A549 (cell line): ENCODE data around the gene ABHD12B. TPM values are rescaled to one million over a fixed set of nuclear protein-coding genes. Genes with fewer than 3 reads are reported as not detected.
A peak's percentile ranks its signal among the peaks of the same experiment; 100 is the strongest.

ENCODE experiments used
- ATAC-seq, 2 experiments: fragments of 200-7000 bp in 1 of 2; fragments of >200 bp in 1 of 2; cut with Nextera tagmentation in 1 of 2; cut with Tn5 transposase in 1 of 2; 3 replicates each; pipeline versions ENCODE4 v1.8.0 to v1.9.1; 2018 to 2020; ENCODE audit warnings: mild to moderate bottlenecking in 1 of 2, moderate library complexity in 1 of 2
- CTCF ChIA-PET: fragments of 300-600 bp; sonication (Branson Sonifier 250); formaldehyde crosslinking; extraction: SDS; loops from one replicate; lab custom pipeline; 2021; ENCODE audit warnings: antibody characterized with exemption, inconsistent platforms; lab: Yijun Ruan, JAX
- POLR2A ChIA-PET: fragments of 350-600 bp; formaldehyde crosslinking; extraction: SDS; loops from one replicate; lab custom pipeline; 2021; ENCODE audit warnings: antibody characterized with exemption, inconsistent platforms; lab: Yijun Ruan, JAX
- DNase-seq, 2 experiments: peaks; one replicate each; pipeline versions ENCODE4 v3.0.0 to v3.0.0-alpha.2; 2011 to 2016; ENCODE audit warnings: low read depth in 1 of 2, low spot score in 1 of 2
- FAIRE-seq: peaks from 2 replicates; lab custom pipeline; 2011; peaks lifted over from hg19 to GRCh38; lab: Jason Lieb, UNC
- H3K27ac ChIP-seq, 2 experiments: fragments of >200 bp; sonication (Bioruptor Twin); formaldehyde crosslinking; 3 replicates each; pipeline ENCODE4 v1.5.1; 2016 to 2017
- H3K4me1 ChIP-seq: fragments of >200 bp; sonication (Bioruptor Twin); formaldehyde crosslinking; 3 replicates; pipeline ENCODE4 v1.6.1; 2016
- H3K4me2 ChIP-seq: fragments of >200 bp; sonication (Bioruptor Twin); formaldehyde crosslinking; 3 replicates; pipeline ENCODE4 v1.6.1; 2016
- H3K4me3 ChIP-seq: fragments of >200 bp; sonication (Bioruptor Twin); formaldehyde crosslinking; 3 replicates; pipeline ENCODE4 v1.5.1; 2016
- H3K9me3 ChIP-seq: fragments of >200 bp; sonication (Bioruptor Twin); formaldehyde crosslinking; 3 replicates; pipeline ENCODE4 v1.6.1; 2016
- BHLHE40 ChIP-seq: IDR thresholded peaks from 2 replicates; pipeline ENCODE4 v1.6.1; 2012; ENCODE audit warnings: low read depth, low read length, inconsistent platforms
- ELK1 ChIP-seq: fragments of 150-350 bp; IDR thresholded peaks from 2 replicates; pipeline ENCODE4 v1.6.1; 2014; ENCODE audit warnings: low read depth, mild to moderate bottlenecking, low read length
- EP300 ChIP-seq, 2 experiments: fragments of >200 bp; sonication (Bioruptor Twin); formaldehyde crosslinking; IDR thresholded peaks; 2 replicates in 1 of 2; 3 replicates in 1 of 2; pipeline ENCODE4 v1.6.1; 2016 to 2017
- FOSB ChIP-seq: fragments of 250-450 bp; sonication (Bioruptor Pico); IDR thresholded peaks from 2 replicates; pipeline ENCODE4 v1.5.0; 2020; ENCODE audit warnings: mild to moderate bottlenecking, moderate library complexity
- FOSL2 ChIP-seq, 2 experiments: fragments of 450-650 bp in 1 of 2; fragments of >200 bp in 1 of 2; sonication (Bioruptor Twin) in 1 of 2; formaldehyde crosslinking; IDR thresholded peaks; 2 replicates each; pipeline versions ENCODE4 v1.5.0 to v1.6.1; 2016 to 2020; ENCODE audit warnings: mild to moderate bottlenecking in 1 of 2, moderate library complexity in 1 of 2
- GATA3 ChIP-seq: IDR thresholded peaks from 2 replicates; pipeline ENCODE4 v1.6.1; 2012; ENCODE audit warnings: borderline replicate concordance
- HDAC2 ChIP-seq: fragments of 200-600 bp; sonication (generic); IDR thresholded peaks from 2 replicates; pipeline ENCODE4 v1.6.1; 2016
- HMGXB4 ChIP-seq: fragments of 250-450 bp; sonication (Bioruptor Pico); IDR thresholded peaks from 2 replicates; pipeline ENCODE4 v1.5.0; 2021; ENCODE audit warnings: mild to moderate bottlenecking, moderate library complexity, borderline replicate concordance
- HOXB5 ChIP-seq: fragments of 250-450 bp; sonication (Bioruptor Pico); IDR thresholded peaks from 2 replicates; pipeline ENCODE4 v1.5.0; 2020; ENCODE audit warnings: mild to moderate bottlenecking, moderate library complexity
- JUN ChIP-seq, 2 experiments: fragments of >200 bp; sonication (Bioruptor Twin); formaldehyde crosslinking; IDR thresholded peaks; 2 replicates in 1 of 2; 3 replicates in 1 of 2; pipeline ENCODE4 v1.6.1; 2016 to 2017
- KDM5A ChIP-seq: fragments of 200-600 bp; sonication (generic); IDR thresholded peaks from 2 replicates; pipeline ENCODE4 v1.6.1; 2016; ENCODE audit warnings: antibody characterized with exemption, mild to moderate bottlenecking
- MAX ChIP-seq: IDR thresholded peaks from 2 replicates; pipeline ENCODE4 v1.6.1; 2012
- MYC ChIP-seq: IDR thresholded peaks from 2 replicates; pipeline ENCODE4 v1.6.1; 2012; ENCODE audit warnings: mild to moderate bottlenecking, inconsistent platforms, low read length, improper control_type of control experiment, borderline replicate concordance
- NPAS2 ChIP-seq: fragments of 250-450 bp; sonication (Bioruptor Pico); IDR thresholded peaks from 2 replicates; pipeline ENCODE4 v1.8.0; 2022; ENCODE audit warnings: mild to moderate bottlenecking, moderate library complexity, borderline replicate concordance
- PHF8 ChIP-seq: fragments of 200-600 bp; sonication (generic); IDR thresholded peaks from 2 replicates; pipeline ENCODE4 v1.6.1; 2016; ENCODE audit warnings: low read depth, mild to moderate bottlenecking, antibody characterized with exemption, moderate library complexity, borderline replicate concordance
- POLR2AphosphoS2 ChIP-seq: conservative IDR thresholded peaks from 2 replicates; pipeline ENCODE4 v1.6.1; 2012; ENCODE audit warnings: low read length, improper control_type of control experiment, inconsistent platforms
- RNF2 ChIP-seq: fragments of 200-600 bp; sonication (generic); IDR thresholded peaks from 2 replicates; pipeline ENCODE4 v1.6.1; 2016; ENCODE audit warnings: low read depth, mild to moderate bottlenecking, antibody characterized with exemption, moderate library complexity, borderline replicate concordance
- SREBF2 ChIP-seq: fragments of 450-650 bp; IDR thresholded peaks from 2 replicates; pipeline ENCODE4 v1.6.1; 2014; ENCODE audit warnings: mild to moderate bottlenecking, moderate library complexity
- TP53 ChIP-seq: fragments of 250-450 bp; sonication (Bioruptor Pico); IDR thresholded peaks from 2 replicates; pipeline ENCODE4 v1.5.0; 2021; ENCODE audit warnings: mild to moderate bottlenecking, moderate library complexity
- ZC3H11A ChIP-seq: fragments of 450-650 bp; IDR thresholded peaks from 2 replicates; pipeline ENCODE4 v1.6.1; 2014; ENCODE audit warnings: antibody characterized with exemption, mild to moderate bottlenecking
- ZFP36 ChIP-seq: fragments of 450-650 bp; IDR thresholded peaks from 2 replicates; pipeline ENCODE4 v1.6.1; 2014; ENCODE audit warnings: borderline replicate concordance; ENCODE audit not compliant: partially characterized antibody
- ZNF302 ChIP-seq: fragments of 250-450 bp; sonication (Bioruptor Pico); IDR thresholded peaks from 2 replicates; pipeline ENCODE4 v1.9.0; 2021; ENCODE audit warnings: inconsistent platforms, mild to moderate bottlenecking, moderate library complexity
- WGBS: methylation state at CpG from one replicate; pipeline ENCODE4 v1.1.6; 2017; ENCODE audit errors: missing lambda C conversion rate; 5-methylcytosine and 5-hydroxymethylcytosine counted together
- polyA plus RNA-seq, 4 experiments: library from polyadenylated mRNA; depleted of rRNA in 3 of 4; stranded (reverse); fragments of >200 nt; fragmentation: RNase III in 1 of 4; extraction: RNeasy Plus Mini Kit Qiagen cat#74134 plus additional on column Dnase treatment in 1 of 4; gene quantifications; 2 replicates in 3 of 4; 3 replicates in 1 of 4; pipeline ENCODE4 v1.2.3, GENCODE V29; 2011 to 2017

The ABHD12B gene
- polyA plus RNA-seq, 2 of the 4 experiments (the other 2 are of a cell fraction): not detected

DNA sequence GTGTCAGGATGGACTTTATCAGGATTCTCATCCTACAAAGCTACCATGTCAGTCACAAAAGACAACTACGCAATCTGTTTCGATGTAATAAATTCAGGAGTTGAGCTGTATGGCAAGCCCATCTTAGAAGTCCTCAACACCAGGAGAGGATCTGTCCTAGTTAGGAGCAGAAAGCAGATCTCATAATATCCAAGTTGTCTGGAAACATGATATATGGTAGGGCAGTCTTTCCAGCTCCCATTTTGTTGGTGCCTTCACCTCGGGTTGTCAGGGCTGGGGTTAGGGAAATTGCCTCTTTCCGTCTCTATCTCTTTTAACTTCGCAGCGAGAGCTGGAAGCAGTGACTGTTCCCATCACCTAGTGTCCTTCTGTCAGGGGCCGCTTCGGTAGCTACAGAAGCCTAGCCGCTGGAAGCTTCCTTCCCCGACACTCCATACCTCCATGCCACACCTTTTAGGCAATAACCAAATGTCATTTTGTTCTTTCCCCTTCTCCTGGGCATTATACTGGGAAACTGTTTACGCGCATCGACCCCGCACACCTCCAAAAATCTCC lies 42.3 kb upstream of the ABHD12B start:
- peak overlapping the region in 1 of 2 experiments; percentile 99; a peak in 3 of 6 replicates for H3K27ac ChIP-seq
- H3K4me1 ChIP-seq: peaks cover 16% of the 10 kb centered on the region; the same call in 2 of the 3 replicates
- peak overlapping the region; percentile 76 for H3K4me2 ChIP-seq
- CTCF ChIA-PET: interaction anchor here (0.8 to 7.9 kb wide), 7 partner anchors 10 to 519 kb away, joined by 3 to 57 read pairs (median 3); no protein-coding TSS in a partner anchor
- no peaks in the 10 kb centered on the region for H3K9me3 ChIP-seq
- POLR2A ChIA-PET: interaction anchor here (2.2 kb wide), 1 partner anchor 31 kb away, joined by 6 read pairs; no protein-coding TSS in a partner anchor
- TF ChIP-seq POLR2AphosphoS2: no peak
- TF ChIP-seq ZFP36: no peak
- TF ChIP-seq FOSL2 (IDR thresholded peaks at IDR 0.05): no peak
- TF ChIP-seq FOSL2 (CRISPR knock-in tag; IDR thresholded peaks at IDR 0.05): no peak
- no peak for TF ChIP-seq ZNF302 (CRISPR knock-in tag)
- TF ChIP-seq PHF8: no peak
- TF ChIP-seq HOXB5 (CRISPR knock-in tag): no peak
- no peak for TF ChIP-seq HMGXB4 (CRISPR knock-in tag)
- no peak for TF ChIP-seq HDAC2
- TF ChIP-seq RNF2: no peak
- TF ChIP-seq MYC: no peak
- no peak for TF ChIP-seq TP53 (CRISPR knock-in tag)
- no peak for TF ChIP-seq KDM5A
- no peak for TF ChIP-seq EP300 (IDR thresholded peaks at IDR 0.05)
- no peak for TF ChIP-seq BHLHE40
- TF ChIP-seq SREBF2: no peak
- no peak for TF ChIP-seq ZC3H11A
- no peak for TF ChIP-seq MAX
- TF ChIP-seq ELK1: no peak
- TF ChIP-seq GATA3: no peak
- no peak for TF ChIP-seq FOSB (CRISPR knock-in tag)
- FAIRE-seq (no peak), ATAC-seq (no peak), DNase-seq (no peak)
- H3K4me3 ChIP-seq: peak overlapping the region; percentile 98
- 85% methylated on average over 14 of the region's 14 CpGs for WGBS

DNA sequence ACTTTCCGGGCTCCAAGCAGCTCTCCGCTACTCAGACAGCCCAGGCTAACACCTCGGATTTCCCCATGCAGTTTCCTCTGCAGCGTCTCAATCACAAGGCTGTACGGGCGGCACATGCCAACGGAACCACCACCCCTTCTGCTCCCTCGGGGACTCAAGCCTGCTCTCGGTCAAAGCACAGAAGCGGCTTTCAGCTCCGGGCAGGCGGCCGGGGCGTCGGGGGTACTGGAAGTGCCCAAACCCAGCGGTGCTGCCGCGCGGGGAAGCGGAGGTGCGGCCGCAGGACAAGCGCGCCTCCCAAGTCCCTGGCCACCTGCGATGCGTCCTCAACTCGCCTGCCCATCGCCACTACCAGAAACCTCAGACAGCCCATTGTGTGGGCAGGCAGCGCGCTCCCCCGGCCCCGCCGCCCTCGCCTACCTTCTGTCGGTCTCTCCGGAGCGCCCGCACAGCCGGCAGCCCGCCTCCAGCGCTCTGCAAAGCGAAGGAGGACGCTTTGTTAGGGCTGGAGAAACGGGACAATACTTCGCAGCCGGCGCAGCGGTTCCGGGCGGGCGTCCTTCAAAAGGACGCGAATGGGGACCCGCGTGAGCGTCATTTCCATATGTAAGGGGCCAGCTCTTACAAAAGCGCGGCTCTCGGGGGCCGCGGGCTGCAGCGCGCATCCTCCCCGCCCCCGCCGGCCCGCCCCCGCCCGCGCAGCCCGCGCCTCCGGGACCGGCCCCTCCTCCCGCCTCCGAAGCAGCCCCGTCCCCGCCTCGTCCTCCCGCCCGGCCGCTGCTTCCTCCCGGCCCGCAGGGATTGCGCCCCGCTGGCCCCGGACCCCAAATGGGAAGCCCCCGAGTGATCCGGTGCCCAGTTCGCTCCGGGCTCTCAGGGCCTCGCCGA lies 41.6 kb upstream of the ABHD12B start:
- DNase-seq (peak; percentile 9 to 24), FAIRE-seq (no peak), ATAC-seq (peak; percentile 50 to 55)
- H3K27ac ChIP-seq: peak overlapping the region; percentile 95 to 99
- ChIA-PET POLR2A (interaction anchor here (0.6 to 2.2 kb wide), 3 partner anchors 30 to 162 kb away, joined by 3 to 6 read pairs (median 4); partner anchors contain the start of gene SAV1), CTCF (interaction anchor here (0.9 to 7.9 kb wide), 5 partner anchors 9 to 52 kb away, joined by 3 to 57 read pairs (median 6); no protein-coding TSS in a partner anchor)
- WGBS: 14% methylated on average over 17 of the region's 93 CpGs
- TF ChIP-seq JUN (IDR thresholded peaks at IDR 0.05) (no peak), MAX (peak; percentile 5; the same call in 1 of the 2 replicates), NPAS2 (CRISPR knock-in tag) (no peak)
- H3K4me3 ChIP-seq: peak overlapping the region; percentile 98
- H3K4me1 ChIP-seq: peaks cover 16% of the 10 kb centered on the region; the same call in 2 of the 3 replicates
- H3K4me2 ChIP-seq: peak overlapping the region; percentile 76
- H3K9me3 ChIP-seq: no peaks in the 10 kb centered on the region
